ENCODE data around the gene KHK.

- TF ChIP-seq POLR2A (IDR thresholded peaks at IDR 0.05; ENCODE audit: low read length), result peak; percentile 95
- no peak for TF ChIP-seq GATA1 (IDR thresholded peaks at IDR 0.05; ENCODE audit: low read depth, low read length)
Measured at GRCh38 chr2:27071277-27071989, 15.1 kb upstream of the KHK start, which contains the start of gene OST4.

Measured in erythroblast (primary cell).